ENCODE measurements around the gene GPER1.

- TF ChIP-seq CTCF (IDR thresholded peaks at IDR 0.05) (no peak), POLR2A (IDR thresholded peaks at IDR 0.05) (no peak)
Observed at GRCh38 chr7:1129431-1129830, 41.5 kb downstream of the GPER1 start.

All from lower leg skin (tissue), 3 donors.